HG03460 (cell line): ENCODE measurements around the gene MGARP.
A peak's percentile ranks its signal among the peaks of the same experiment; 100 is the strongest.

Experiments used
- ATAC-seq: cut with Tn5 transposase; IDR thresholded peaks from one replicate; pipeline ENCODE4 v1.9.1; 2021; ENCODE audit not compliant: unreplicated experiment

Gene MGARP

GRCh38 chr4:139245590-139245989 lies 34.4 kb downstream of the MGARP start:
- no peak for ATAC-seq

- ATAC-seq = no peak
Observed at GRCh38 chr4:139243448-139244365, 36.3 kb downstream of the MGARP start.

- no peak for ATAC-seq
Observed at GRCh38 chr4:139242511-139243051, 37.4 kb downstream of the MGARP start.

- no peak for ATAC-seq
Observed at GRCh38 chr4:139241784-139242151, 38.3 kb downstream of the MGARP start.

DNA sequence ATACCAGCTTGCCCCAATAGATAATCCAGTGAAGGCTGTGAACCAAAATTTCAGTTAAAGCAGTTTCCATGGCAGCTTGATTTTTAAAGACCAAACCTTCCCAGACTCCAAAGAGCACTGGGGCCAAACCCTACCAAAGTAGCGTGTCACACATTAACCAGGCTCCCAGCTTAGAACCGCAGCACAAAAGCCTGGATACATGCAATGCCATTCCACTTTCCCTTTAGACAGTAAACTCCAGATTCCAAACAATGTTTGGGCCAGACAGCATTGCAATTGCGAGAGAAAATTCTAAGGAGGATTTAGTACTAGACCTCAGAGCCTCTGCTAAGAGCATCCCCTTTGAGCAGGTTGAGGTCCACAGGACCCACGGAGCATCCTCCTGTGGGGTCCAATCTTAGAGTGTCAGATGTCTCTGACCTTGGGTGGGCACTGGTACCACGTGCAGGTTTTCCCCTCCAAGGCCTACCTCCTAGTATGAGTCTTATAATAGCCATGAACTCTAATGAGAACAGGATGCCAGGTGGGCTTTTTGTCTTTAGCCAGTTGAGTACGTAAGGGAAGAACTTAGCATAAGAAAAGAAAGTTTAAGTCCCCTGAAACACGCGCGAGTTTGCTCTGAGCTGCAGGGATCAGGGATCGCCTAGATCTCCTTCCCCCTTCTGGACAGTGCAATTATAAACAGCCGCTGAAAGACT lies 38.8 kb downstream of the MGARP start:
- ATAC-seq = no peak

- no peak for ATAC-seq
Observed at GRCh38 chr4:139239127-139239772, 40.8 kb downstream of the MGARP start.

DNA sequence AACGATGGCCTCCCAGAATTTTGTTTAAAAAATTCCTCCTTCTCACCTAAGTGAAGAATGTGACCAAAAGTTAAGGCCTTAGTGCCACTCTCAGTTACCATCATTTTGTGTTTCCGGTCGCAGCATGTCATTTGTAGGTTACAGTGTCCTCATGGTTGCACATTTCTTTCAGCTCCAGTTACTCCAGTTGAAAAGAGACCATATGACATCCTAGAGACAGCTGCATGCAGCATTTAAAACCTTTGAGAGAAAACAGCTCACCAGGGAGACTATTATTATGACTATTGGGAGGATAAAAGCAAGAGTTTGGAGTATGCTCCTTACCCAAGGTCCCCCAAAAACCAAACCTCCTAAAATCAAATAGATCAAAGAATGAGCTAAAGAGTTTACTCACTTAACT lies 45.8 kb downstream of the MGARP start:
- ATAC-seq = no peak

GRCh38 chr4:139229534-139230039 lies 50.4 kb downstream of the MGARP start:
- ATAC-seq = peak; percentile 76

- no peak for ATAC-seq
Observed at GRCh38 chr4:139227729-139228404, 52.2 kb downstream of the MGARP start.

DNA sequence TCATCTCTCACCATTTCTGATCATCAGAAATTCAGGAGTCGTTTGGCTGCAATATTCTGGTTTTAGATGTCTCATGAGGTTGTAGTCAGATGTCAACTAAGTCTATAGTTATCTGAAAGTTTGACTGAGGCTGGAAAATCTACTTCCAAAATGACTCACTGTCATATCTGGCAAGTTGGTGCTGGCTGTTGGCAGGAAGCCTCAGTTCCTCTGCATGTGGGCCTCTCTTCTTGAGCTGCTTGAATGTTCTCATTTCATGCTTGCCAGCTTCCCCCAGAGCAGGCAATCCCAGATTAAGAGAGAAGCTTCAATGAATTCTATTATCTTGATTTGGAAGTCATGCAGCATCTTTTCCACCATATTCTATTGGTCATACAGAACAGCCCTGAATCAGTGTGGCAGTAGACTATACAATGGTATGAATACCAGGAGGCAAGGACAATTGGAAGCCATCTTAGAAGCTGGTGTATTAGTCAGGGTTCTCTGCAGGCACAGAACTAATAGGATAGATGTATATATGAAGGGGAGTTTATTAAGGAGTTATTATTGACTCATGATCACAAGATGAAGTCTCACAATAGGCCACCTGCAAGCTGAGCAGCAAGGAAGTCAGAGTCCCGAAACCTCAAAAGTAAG lies 56.2 kb downstream of the MGARP start:
- no peak for ATAC-seq

GRCh38 chr4:139222215-139222614 lies 57.8 kb downstream of the MGARP start:
- no peak for ATAC-seq

DNA sequence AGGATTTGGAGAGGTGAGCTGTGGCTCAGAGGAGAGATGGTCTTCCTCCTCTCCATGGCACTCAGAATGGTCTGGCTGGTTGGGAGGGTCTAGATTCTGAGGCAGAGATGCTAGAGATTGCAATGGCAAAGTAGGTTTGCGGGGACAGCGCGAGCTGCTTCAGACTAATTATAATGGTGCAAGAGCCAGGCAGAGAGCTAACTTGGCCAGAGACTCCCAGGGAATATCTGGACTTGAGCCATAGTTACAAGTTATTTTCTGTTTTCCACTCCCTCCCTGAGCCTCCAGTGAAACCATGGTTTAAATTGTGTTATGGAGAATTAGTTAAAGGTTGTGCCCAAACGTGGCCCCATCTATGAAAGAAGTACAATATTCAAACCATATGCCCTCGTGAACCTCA lies 58.3 kb downstream of the MGARP start:
- no peak for ATAC-seq

DNA sequence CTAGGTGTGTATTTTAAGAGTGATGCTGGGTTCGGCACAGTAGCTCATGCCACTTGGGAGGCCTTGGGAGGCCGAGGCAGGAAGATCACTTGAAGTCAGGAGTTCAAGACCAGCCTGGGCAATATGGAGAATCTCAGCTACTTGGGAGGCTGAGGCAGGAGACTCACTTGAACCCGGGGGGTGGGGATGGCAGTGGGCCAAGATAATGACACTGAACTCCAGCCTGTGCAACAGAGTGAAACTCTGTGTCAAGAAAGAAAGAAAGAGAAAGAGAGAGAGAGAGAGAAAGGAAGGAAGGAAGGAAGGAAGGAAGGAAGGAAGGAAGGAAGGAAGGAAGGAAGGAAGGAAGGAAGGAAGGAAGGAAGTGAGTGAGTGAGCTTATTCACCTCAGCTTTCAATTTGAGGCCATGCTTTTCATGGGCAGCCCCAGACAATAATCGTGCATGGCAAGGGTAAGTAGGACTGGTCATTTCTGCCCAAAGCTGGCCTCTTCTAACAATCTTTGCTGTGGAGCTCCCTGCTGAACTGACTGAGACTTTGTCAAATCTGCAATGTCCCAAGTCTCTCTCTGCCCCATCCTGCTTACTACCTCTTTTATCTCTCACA lies 60.5 kb downstream of the MGARP start:
- ATAC-seq = no peak
